ENCODE data around the gene BCO2.
"Not testable (repeated sequence)": the region's sequence is repeated elsewhere in the genome, so short reads cannot be mapped to it uniquely, and the experiment has no call there.

The BCO2 gene

DNA sequence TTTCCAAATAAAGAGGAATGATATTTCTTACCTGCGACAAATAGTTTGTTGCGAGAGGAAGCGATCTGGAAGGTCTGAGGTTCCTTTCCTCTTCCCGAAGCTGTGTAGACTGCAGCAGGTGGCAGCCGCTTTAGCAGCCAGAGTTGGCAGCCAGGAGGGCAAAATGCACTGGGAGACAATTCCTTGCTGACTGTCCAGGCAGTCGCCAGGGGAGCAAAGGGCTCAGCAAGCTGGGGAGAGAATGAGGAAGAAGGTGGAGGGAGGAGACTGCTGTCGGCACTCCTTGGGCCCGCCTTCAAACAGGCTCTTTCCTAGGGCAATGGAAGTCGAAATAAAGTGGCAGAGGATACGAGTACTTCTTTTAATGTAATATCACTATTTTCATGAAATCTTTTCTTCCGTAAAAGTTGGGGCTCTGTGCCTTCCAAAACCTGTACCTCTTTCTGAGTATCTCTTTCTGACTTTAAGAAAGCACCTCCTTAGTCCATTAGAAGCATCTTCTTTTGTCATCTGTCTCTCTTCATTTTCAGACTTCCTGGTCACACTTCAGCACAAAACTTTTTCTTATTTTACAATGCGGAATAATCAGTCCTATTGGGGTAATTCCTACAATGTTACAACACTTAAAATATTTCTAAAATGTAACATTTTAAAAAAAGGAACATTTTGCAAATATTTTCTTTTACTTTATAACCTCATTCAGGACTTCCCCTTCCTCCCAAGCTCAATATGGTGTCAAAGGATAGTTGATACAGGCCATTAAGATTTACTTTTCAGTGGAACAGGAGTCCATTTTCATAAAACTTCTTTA, 11.2 kb upstream of the BCO2 start, which contains the start of gene IL18:
TSS of gene IL18 (minus strand) at position 220 of the 811 bp plus-strand sequence. CDS start 9,041 bp downstream, outside the sequence.
- H3K4me3 ChIP-seq: peak within 1 kb of the TSS; percentile 8 to 39 (median 27)
- H3K27ac ChIP-seq: peak within 1 kb of the TSS in 19 of 21 experiments; percentile 0 to 79 (median 47)

- Histone ChIP-seq H3K4me3 (no peak overlapping the region), H3K27ac (no peak overlapping the region)
Measured at GRCh38 chr11:112165049-112165448, 10.3 kb upstream of the BCO2 start.

GRCh38 chr11:112166562-112166961, 8.8 kb upstream of the BCO2 start:
- H3K4me3 ChIP-seq: no peak overlapping the region
- peak overlapping the region in 3 of 21 experiments; percentile 4 to 19 (median 17) for H3K27ac ChIP-seq

DNA sequence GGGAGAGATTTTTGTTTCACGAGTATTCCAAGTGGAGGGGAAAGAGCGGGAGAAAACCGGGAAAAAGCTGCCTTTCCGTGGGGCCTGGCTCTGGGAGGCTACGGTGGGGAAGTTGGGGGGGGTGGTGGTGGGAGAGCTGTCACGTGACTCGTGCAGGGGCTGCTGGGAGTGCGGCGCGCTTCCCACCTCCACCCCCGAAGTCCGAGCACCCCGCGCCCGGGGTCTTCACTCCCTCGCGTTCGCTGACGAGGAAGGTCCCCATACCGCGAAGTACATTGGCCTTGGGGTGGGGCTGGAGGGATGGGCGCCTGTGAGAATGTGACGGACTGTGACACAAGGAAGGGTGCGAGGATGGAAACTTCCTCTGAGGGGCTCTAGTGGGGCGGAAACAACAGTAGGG, 8.2 kb upstream of the BCO2 start, which contains the start of gene TEX12:
TSS of gene TEX12 (plus strand) at position 228 of the 400 bp plus-strand sequence. CDS start 1,897 bp downstream, outside the sequence.
- H3K4me3 ChIP-seq: no peak within 1 kb of the TSS
- peak within 1 kb of the TSS in 4 of 21 experiments; percentile 4 to 34 (median 18) for H3K27ac ChIP-seq

DNA sequence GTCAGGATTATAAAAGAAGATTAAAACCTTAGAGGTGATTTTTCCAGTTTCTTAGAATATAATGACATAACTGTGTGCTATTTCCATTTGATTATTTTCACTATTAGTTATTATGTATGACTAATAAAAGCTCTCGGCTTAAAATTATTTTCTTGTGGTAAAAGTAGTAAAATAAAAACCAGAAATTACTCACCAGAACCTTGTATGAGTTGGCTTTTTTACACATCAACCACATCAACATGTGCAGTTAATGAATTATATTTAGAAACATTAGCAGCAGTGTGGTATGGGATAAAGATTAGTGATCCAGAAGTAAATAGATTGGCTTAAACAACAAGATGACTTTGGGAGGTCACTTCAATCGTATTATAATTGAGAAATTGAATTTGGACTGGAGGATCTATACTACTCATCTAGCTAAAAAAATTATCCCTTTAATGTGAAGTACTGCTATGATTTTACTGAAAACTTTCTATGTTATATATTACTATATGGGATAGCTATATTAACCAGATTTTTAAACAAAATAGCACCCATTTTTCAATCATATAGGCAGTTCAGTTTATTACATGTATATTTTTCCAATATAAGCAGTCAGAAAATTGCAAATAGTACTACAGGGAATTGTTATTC, 2.8 kb upstream of the BCO2 start:
- Histone ChIP-seq H3K4me3 (no peak overlapping the region), H3K27ac (no peak overlapping the region)

DNA sequence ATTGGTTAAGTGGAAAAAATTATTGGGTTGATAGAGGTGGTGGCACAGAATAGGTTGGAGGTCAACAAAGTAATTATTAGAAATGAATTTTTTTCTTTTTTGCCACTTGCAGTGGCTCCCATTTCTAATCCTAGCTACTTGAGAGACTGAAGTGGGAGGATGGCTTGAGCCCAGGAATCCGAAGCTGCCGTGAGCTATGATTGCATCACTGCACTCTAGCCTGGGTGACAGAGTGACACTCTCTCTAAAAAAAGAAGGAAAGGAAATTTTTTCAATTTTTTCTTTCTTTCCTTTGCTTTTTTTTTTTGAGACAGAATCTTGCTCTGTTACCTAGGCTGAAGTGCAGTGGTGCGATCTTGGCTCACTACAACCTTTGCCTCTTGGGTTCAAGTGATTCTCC, 2.2 kb upstream of the BCO2 start:
- H3K4me3 ChIP-seq: no peak overlapping the region
- H3K27ac ChIP-seq: no peak overlapping the region

- Histone ChIP-seq H3K27ac (no peak overlapping the region), H3K4me3 (peak overlapping the region in 3 of 7 experiments; percentile 1 to 5 (median 1))
Measured at GRCh38 chr11:112175599-112175952, 264 bp downstream of the BCO2 start.

GRCh38 chr11:112176077-112176476, 765 bp downstream of the BCO2 start:
- no peak overlapping the region for H3K4me3 ChIP-seq
- H3K27ac ChIP-seq: no peak overlapping the region

GRCh38 chr11:112177589-112177988, 2.3 kb downstream of the BCO2 start:
- Histone ChIP-seq H3K4me3 (no peak overlapping the region), H3K27ac (no peak overlapping the region)

DNA sequence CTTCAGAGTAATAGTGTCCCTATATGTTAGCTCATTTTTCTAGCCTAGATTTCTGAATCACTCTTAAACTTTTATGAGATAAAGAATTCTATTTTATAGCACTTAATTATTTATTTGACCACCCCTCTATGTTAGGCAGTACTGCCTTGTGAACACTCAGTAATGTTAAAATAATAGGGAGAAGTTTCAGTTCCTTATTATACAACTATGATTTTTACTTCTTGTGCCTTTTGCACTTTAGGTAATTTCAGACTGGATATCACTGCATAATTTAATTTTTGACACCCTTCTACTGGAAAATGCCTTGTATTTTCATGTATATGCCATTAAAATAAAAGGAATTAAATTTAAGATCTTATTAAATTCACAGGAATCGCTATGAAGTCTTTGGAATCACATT, 3.1 kb downstream of the BCO2 start:
- Histone ChIP-seq H3K4me3 (no peak overlapping the region), H3K27ac (no peak overlapping the region)

- peak overlapping the region in 2 of 21 experiments; percentile 13 to 36 for H3K27ac ChIP-seq
Measured at GRCh38 chr11:112178936-112179335, 3.6 kb downstream of the BCO2 start.

GRCh38 chr11:112179601-112180000, 4.3 kb downstream of the BCO2 start:
- no peak overlapping the region for H3K4me3 ChIP-seq
- H3K27ac ChIP-seq: peak overlapping the region in 2 of 21 experiments; percentile 13 to 36

More at GRCh38 chr11:112178936-112179335, 3.6 kb downstream of the BCO2 start:
- no peak overlapping the region for H3K4me3 ChIP-seq

- H3K27ac ChIP-seq: no peak overlapping the region
- no peak overlapping the region for H3K4me3 ChIP-seq
Measured at GRCh38 chr11:112182867-112183266, 7.6 kb downstream of the BCO2 start.

DNA sequence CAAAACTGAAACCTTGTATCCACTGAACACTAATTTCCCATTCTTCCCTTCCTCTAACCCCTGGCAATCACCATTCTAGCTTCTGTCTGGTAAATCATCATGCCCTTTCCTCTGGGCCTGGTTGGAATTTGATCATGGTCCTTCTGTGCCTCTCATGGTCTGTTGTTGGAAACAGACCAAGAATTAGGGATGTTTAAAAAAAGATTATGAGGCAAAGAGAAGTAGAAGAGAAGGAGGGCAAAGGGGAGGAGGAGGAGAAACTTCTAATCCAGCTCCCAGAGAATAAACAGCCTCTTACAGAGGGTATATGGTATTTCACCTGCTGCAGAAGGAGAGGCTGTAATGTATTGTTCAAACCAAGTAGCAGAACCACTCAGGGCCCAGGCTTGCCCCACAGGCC, 10.6 kb downstream of the BCO2 start:
- no peak overlapping the region for H3K27ac ChIP-seq
- no peak overlapping the region for H3K4me3 ChIP-seq

- no peak overlapping the region for H3K27ac ChIP-seq
- no peak overlapping the region for H3K4me3 ChIP-seq
Measured at GRCh38 chr11:112186304-112186703, 11.0 kb downstream of the BCO2 start.

DNA sequence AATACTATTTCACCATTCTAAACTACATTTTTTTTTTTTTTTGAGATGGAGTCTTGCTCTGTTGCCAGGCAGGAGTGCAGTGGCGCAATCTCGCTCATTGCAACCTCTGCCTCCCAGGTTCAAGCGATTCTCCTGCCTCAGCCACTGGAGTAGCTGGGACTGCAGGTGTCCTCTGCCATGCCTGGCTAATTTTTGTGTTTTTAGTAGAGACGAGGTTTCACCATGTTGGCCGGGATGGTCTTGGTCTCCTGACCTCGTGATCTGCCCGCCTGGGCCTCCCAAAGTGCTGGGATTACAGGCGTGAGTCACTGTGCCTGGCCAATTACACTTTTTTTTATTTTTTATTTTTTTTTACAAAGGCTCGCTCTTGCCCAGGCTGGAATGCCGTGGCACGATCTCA, 19.8 kb downstream of the BCO2 start:
- not testable (repeated sequence) for H3K4me3 ChIP-seq
- H3K27ac ChIP-seq: peak overlapping the region in 8 of 21 experiments; percentile 7 to 66 (median 34)

GRCh38 chr11:112195951-112196351, 20.6 kb downstream of the BCO2 start:
- H3K27ac ChIP-seq: peak overlapping the region in 4 of 21 experiments; percentile 7 to 66 (median 38)
- no peak overlapping the region for H3K4me3 ChIP-seq

DNA sequence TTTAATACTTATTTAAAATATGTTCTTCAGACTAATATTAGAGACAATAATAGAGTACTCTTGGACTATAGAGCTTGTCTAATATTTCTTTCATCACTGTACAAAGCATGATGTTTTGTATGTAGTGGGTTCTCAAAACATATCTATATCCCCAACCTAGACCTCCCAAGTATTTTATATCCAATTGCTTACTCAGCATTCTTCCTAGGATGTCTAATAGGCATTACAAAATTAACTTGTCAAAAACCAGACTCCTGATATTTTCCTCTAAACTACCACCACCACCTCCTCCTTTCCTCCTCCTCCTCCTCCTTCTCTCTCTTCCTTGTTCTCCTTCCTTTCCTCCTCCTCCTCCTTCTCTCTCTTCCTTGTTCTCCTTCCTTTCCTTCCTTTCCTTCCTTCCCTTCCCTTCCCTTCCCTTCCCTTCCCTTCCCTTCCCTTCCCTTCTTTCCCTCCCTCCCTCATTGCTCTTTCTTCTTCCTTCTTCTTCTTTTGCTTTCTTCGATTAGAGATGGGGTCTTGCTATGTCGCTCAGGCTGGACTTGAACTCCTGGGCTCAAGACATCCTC, 21.3 kb downstream of the BCO2 start:
- Histone ChIP-seq H3K4me3 (no peak overlapping the region), H3K27ac (no peak overlapping the region)

DNA sequence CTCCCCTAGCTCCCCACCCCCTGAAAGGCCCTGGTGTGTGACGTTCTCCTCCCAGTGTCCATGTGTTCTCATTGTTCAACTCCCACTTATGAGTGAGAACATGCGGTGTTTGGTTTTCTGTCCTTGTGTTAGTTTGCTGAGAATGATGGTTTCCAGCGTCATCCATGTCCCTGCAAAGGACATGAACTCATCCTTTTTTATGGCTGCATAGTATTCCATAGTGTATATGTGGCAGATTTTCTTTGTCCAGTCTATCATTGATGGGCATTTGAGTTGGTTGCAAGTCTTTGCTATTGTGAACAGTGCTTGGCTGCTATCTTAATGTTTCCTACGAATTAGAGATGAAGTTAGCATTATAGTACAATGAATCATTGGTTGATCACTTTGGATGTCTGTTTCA, 23.8 kb downstream of the BCO2 start:
- not testable (repeated sequence) for H3K27ac ChIP-seq, H3K4me3 ChIP-seq

- no peak overlapping the region for H3K4me3 ChIP-seq
Measured at GRCh38 chr11:112200252-112200651, 24.9 kb downstream of the BCO2 start.

DNA sequence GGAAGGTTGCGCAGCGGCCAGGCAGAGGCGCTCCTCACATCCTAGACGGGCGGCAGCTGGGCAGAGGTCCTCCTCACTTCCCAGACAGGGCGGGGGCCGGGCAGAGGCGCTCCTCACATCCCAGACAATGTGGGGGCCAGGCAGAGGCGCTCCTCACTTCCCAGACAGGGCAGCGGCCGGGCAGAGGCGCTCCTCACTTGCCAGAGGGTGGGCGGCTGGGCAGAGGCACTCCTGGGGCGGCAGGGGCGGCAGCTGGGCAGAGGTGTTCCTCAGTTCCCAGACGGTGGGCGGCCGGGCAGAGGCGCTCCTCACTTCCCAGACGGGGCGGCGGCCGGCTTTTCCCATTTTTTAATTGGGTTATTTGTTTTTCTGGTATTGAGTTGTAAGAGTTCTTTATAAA, 30.8 kb downstream of the BCO2 start:
- Histone ChIP-seq H3K4me3 (no peak overlapping the region), H3K27ac (no peak overlapping the region)

More at GRCh38 chr11:112200252-112200651, 24.9 kb downstream of the BCO2 start:
- no peak overlapping the region for H3K27ac ChIP-seq

All from skin epidermis (tissue), 12 donors.